GM21619 (cell line): ENCODE data around the gene CSRP2.
A peak's percentile ranks its signal among the peaks of the same experiment; 100 is the strongest.

Experiments
- ATAC-seq: cut with Tn5 transposase; IDR thresholded peaks from one replicate; pipeline ENCODE4 v1.9.1; 2021; ENCODE audit not compliant: unreplicated experiment

CSRP2 gene

GRCh38 chr12:76895796-76896195, 17.0 kb upstream of the CSRP2 start:
- no peak for ATAC-seq

GRCh38 chr12:76891609-76892008, 12.8 kb upstream of the CSRP2 start:
- ATAC-seq: no peak

GRCh38 chr12:76890151-76891143, 11.6 kb upstream of the CSRP2 start:
- ATAC-seq: no peak

GRCh38 chr12:76888775-76889174, 10.0 kb upstream of the CSRP2 start:
- ATAC-seq: no peak

- ATAC-seq: no peak
These were observed 5.0 kb upstream of the CSRP2 start for GRCh38 chr12:76883811-76884210.

GRCh38 chr12:76883151-76883550, 4.3 kb upstream of the CSRP2 start:
- no peak for ATAC-seq

- no peak for ATAC-seq
These were observed 3.5 kb upstream of the CSRP2 start for GRCh38 chr12:76882367-76882766.

GRCh38 chr12:76881142-76881541, 2.3 kb upstream of the CSRP2 start:
- no peak for ATAC-seq

GRCh38 chr12:76880519-76881023, 1.8 kb upstream of the CSRP2 start:
- ATAC-seq: no peak

- ATAC-seq: no peak
These were observed 1.1 kb upstream of the CSRP2 start for GRCh38 chr12:76879710-76880518.

GRCh38 chr12:76878099-76878898, 520 bp downstream of the CSRP2 start:
- ATAC-seq: peak; percentile 38

- ATAC-seq: no peak
These were observed 2.1 kb downstream of the CSRP2 start for GRCh38 chr12:76876696-76877229.

- ATAC-seq: no peak
These were observed 4.2 kb downstream of the CSRP2 start for GRCh38 chr12:76874491-76875190.

GRCh38 chr12:76874027-76874426, 4.8 kb downstream of the CSRP2 start:
- ATAC-seq: no peak

- no peak for ATAC-seq
These were observed 6.4 kb downstream of the CSRP2 start for GRCh38 chr12:76872415-76872814.

- no peak for ATAC-seq
These were observed 7.1 kb downstream of the CSRP2 start for GRCh38 chr12:76871742-76872141.

- no peak for ATAC-seq
These were observed 7.7 kb downstream of the CSRP2 start for GRCh38 chr12:76871082-76871481.

- ATAC-seq: peak; percentile 28
These were observed 12.1 kb downstream of the CSRP2 start for GRCh38 chr12:76866726-76867125.

GRCh38 chr12:76866151-76866567, 12.7 kb downstream of the CSRP2 start:
- ATAC-seq: no peak
